ENCODE data around the gene PHF2.

The PHF2 gene

DNA sequence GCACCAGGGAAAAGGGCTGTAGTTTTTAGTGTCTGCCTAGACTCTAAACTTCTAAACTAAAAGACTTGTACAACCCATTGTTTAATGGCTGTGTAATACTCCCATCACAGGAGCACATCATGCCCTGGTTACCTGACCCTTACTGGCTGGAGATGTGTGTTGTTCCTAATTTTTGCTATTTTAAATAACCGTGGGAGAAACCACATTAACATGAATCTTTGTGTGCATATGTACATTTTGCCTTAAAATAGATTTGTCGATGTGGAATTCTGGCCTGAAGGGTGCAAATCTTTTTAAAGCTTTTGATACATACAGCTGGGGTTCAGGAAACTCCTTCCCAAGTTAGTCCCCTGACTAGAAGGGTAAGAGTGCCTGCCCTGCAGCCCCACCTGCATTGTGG is 39.7 kb downstream of the PHF2 start:
- Histone ChIP-seq H3K79me2 (ENCODE audit: insufficient read depth, low read depth) (no peaks in the 10 kb centered on the region; the same call in 1 of the 2 replicates), H2AFZ (ENCODE audit: low read depth) (no peak overlapping the region), H3K27ac (no peak overlapping the region), H3K9ac (no peak overlapping the region), H3K27me3 (ENCODE audit: insufficient read depth, low read depth) (no peaks in the 10 kb centered on the region), H3K4me2 (no peak overlapping the region), H4K20me1 (ENCODE audit: insufficient read depth) (no peaks in the 10 kb centered on the region), H3K36me3 (ENCODE audit: insufficient read depth) (no peaks in the 10 kb centered on the region), H3K4me1 (ENCODE audit: low read depth, poor library complexity, severe bottlenecking) (no peaks in the 10 kb centered on the region), H3K4me3 (IDR thresholded peaks at IDR 0.05; ENCODE audit: insufficient read depth, low read depth, low read length) (no peak overlapping the region)
- TF ChIP-seq, protein P1, sequence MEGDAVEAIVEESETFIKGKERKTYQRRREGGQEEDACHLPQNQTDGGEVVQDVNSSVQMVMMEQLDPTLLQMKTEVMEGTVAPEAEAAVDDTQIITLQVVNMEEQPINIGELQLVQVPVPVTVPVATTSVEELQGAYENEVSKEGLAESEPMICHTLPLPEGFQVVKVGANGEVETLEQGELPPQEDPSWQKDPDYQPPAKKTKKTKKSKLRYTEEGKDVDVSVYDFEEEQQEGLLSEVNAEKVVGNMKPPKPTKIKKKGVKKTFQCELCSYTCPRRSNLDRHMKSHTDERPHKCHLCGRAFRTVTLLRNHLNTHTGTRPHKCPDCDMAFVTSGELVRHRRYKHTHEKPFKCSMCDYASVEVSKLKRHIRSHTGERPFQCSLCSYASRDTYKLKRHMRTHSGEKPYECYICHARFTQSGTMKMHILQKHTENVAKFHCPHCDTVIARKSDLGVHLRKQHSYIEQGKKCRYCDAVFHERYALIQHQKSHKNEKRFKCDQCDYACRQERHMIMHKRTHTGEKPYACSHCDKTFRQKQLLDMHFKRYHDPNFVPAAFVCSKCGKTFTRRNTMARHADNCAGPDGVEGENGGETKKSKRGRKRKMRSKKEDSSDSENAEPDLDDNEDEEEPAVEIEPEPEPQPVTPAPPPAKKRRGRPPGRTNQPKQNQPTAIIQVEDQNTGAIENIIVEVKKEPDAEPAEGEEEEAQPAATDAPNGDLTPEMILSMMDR (conservative IDR thresholded peaks at IDR 0.05; ENCODE audit: low read depth, low read length) = no peak

DNA sequence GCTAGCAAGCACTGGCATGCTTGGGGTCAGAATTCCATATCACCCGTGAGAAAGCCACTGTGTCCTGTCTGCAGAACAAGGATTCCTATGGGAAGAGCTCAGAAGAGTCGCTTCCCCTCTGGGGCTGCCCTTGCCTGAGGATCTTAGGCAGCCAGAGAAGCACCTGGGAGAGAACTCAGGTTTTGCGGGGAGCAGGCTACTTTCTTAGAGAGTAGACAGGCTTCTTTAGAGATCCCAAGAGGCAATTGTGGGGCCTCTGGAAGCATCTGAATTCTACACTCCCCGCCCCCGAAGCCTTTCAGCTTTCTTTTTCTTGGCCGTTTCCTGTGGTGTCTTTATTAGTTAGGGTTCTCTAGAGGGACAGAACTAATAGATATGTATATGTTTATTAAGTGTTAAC is 40.9 kb downstream of the PHF2 start:
- no peaks in the 10 kb centered on the region for H3K4me1 ChIP-seq (ENCODE audit: low read depth, poor library complexity, severe bottlenecking)

DNA sequence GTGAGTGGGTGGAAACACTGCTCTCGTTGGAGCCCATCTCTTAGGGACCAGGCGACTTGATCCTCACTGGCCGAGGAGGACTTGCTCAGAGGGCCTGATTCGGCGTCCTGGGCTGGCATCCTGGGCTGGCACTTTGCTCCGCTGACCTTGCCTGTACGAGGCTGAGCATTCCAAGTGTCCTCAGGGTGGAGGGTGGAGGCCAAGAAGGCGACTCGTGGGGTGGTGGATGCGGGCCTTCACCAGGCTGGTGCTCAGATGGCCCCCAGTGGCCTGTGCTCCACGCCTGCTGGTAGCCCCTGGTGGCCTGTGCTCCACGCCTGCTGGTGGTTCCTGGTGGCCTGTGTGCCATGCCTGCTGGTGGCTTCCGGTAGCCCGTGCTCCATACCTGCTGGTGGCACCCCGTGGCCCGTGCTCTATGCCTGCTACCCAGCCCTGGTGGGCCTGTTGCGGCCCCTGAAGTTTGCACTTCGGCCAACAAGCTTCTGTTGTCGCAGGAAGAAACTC is 42.9 kb downstream of the PHF2 start:
- Histone ChIP-seq H3K4me2 (no peak overlapping the region), H3K27me3 (ENCODE audit: insufficient read depth, low read depth) (no peaks in the 10 kb centered on the region), H3K79me2 (ENCODE audit: insufficient read depth, low read depth) (no peaks in the 10 kb centered on the region; the same call in 1 of the 2 replicates), H3K4me3 (IDR thresholded peaks at IDR 0.05; ENCODE audit: insufficient read depth, low read depth, low read length) (no peak overlapping the region), H3K9ac (no peak overlapping the region), H2AFZ (ENCODE audit: low read depth) (no peak overlapping the region), H4K20me1 (ENCODE audit: insufficient read depth) (no peaks in the 10 kb centered on the region), H3K36me3 (ENCODE audit: insufficient read depth) (no peaks in the 10 kb centered on the region), H3K27ac (no peak overlapping the region), H3K4me1 (ENCODE audit: low read depth, poor library complexity, severe bottlenecking) (no peaks in the 10 kb centered on the region)
- TF ChIP-seq, protein P1 (conservative IDR thresholded peaks at IDR 0.05; ENCODE audit: low read depth, low read length) = no peak

More for the DNA sequence above, 40.9 kb downstream of the PHF2 start:
- Histone ChIP-seq H3K4me3 (IDR thresholded peaks at IDR 0.05; ENCODE audit: insufficient read depth, low read depth, low read length) (no peak overlapping the region), H3K27me3 (ENCODE audit: insufficient read depth, low read depth) (no peaks in the 10 kb centered on the region), H3K27ac (no peak overlapping the region), H2AFZ (ENCODE audit: low read depth) (no peak overlapping the region), H3K4me2 (no peak overlapping the region), H3K36me3 (ENCODE audit: insufficient read depth) (no peaks in the 10 kb centered on the region), H4K20me1 (ENCODE audit: insufficient read depth) (no peaks in the 10 kb centered on the region), H3K9ac (no peak overlapping the region), H3K79me2 (ENCODE audit: insufficient read depth, low read depth) (no peaks in the 10 kb centered on the region; the same call in 1 of the 2 replicates)
- TF ChIP-seq, protein P1 (conservative IDR thresholded peaks at IDR 0.05; ENCODE audit: low read depth, low read length) = no peak

DNA sequence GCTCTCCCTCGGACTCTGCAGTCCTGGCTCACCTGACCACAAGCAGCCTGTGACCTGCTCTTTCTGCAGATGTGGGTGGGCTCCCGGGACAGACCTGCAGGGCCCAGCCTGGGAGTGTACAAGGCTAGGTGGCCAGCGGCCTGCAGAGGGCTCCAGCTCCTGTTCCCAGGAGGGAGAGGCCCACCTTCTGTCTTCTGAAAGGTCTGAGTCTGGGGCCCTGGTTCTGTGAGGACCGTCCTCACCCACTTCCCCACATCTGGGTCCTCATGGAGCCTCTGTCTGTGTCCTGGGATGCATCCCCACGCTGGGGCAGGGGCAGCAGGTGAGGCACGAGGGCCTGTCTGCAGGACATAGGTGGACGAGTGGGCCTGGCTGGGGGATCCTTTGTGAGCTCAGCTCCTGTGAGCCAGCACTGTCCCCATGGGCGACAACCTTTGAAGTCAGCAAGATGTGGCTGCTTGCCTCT is 43.7 kb downstream of the PHF2 start:
- H3K4me2 ChIP-seq = no peak overlapping the region
- no peaks in the 10 kb centered on the region for H4K20me1 ChIP-seq (ENCODE audit: insufficient read depth)

More for the DNA sequence above, 43.7 kb downstream of the PHF2 start:
- Histone ChIP-seq H3K27ac (no peak overlapping the region), H3K27me3 (ENCODE audit: insufficient read depth, low read depth) (no peaks in the 10 kb centered on the region), H3K36me3 (ENCODE audit: insufficient read depth) (no peaks in the 10 kb centered on the region), H3K4me1 (ENCODE audit: low read depth, poor library complexity, severe bottlenecking) (no peaks in the 10 kb centered on the region), H3K9ac (no peak overlapping the region), H2AFZ (ENCODE audit: low read depth) (no peak overlapping the region), H3K4me3 (IDR thresholded peaks at IDR 0.05; ENCODE audit: insufficient read depth, low read depth, low read length) (no peak overlapping the region), H3K79me2 (ENCODE audit: insufficient read depth, low read depth) (no peaks in the 10 kb centered on the region; the same call in 1 of the 2 replicates)
- TF ChIP-seq, protein P1 (conservative IDR thresholded peaks at IDR 0.05; ENCODE audit: low read depth, low read length) = no peak
